ENCODE data around the gene HOXB2. TPM values are rescaled to one million over a fixed set of nuclear protein-coding genes. Genes with fewer than 3 reads are reported as not detected.

The HOXB2 gene
- polyA plus RNA-seq, 2 of the 4 experiments (the other 2 are of a cell fraction) = 0.65 to 2.6 TPM

GRCh38 chr17:48528153-48528935 is 16.6 kb downstream of the HOXB2 start:
- DNase-seq (ENCODE audit: low read depth in 1 of 2, low spot score in 1 of 2) (no peak), ATAC-seq (no peak), FAIRE-seq (no peak)
- H3K4me2 ChIP-seq = no peak overlapping the region
- H3K9me3 ChIP-seq = no peaks in the 10 kb centered on the region
- no peak overlapping the region for H3K4me3 ChIP-seq
- no peak overlapping the region for H3K27ac ChIP-seq
- TF ChIP-seq, protein P1, sequence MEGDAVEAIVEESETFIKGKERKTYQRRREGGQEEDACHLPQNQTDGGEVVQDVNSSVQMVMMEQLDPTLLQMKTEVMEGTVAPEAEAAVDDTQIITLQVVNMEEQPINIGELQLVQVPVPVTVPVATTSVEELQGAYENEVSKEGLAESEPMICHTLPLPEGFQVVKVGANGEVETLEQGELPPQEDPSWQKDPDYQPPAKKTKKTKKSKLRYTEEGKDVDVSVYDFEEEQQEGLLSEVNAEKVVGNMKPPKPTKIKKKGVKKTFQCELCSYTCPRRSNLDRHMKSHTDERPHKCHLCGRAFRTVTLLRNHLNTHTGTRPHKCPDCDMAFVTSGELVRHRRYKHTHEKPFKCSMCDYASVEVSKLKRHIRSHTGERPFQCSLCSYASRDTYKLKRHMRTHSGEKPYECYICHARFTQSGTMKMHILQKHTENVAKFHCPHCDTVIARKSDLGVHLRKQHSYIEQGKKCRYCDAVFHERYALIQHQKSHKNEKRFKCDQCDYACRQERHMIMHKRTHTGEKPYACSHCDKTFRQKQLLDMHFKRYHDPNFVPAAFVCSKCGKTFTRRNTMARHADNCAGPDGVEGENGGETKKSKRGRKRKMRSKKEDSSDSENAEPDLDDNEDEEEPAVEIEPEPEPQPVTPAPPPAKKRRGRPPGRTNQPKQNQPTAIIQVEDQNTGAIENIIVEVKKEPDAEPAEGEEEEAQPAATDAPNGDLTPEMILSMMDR (IDR thresholded peaks at IDR 0.05) = no peak
- TF ChIP-seq ATOH8 (CRISPR knock-in tag; IDR thresholded peaks at IDR 0.05; ENCODE audit: low read depth) = no peak
- no peak for TF ChIP-seq FOXS1 (CRISPR knock-in tag; IDR thresholded peaks at IDR 0.05)
- TF ChIP-seq KDM1A (IDR thresholded peaks at IDR 0.05; ENCODE audit: low read depth) = peak; percentile 86; the same call in 1 of the 2 replicates
- TF ChIP-seq NR3C1 (IDR thresholded peaks at IDR 0.05) = no peak
- TF ChIP-seq TP53 (CRISPR knock-in tag; IDR thresholded peaks at IDR 0.05) = no peak
- TF ChIP-seq EHMT2 (IDR thresholded peaks at IDR 0.05; ENCODE audit: low read depth) = no peak
- TF ChIP-seq POLR2AphosphoS2 (conservative IDR thresholded peaks at IDR 0.05; ENCODE audit: low read length) = no peak
- no peak for TF ChIP-seq ZSCAN20 (CRISPR knock-in tag; IDR thresholded peaks at IDR 0.05)
- no peak for TF ChIP-seq POLR2A (IDR thresholded peaks at IDR 0.05; ENCODE audit: low read length)
- no peak for TF ChIP-seq MAFK (IDR thresholded peaks at IDR 0.05; ENCODE audit: partially characterized antibody)
- TF ChIP-seq HDAC2 (IDR thresholded peaks at IDR 0.05) = peak; percentile 75; the same call in 1 of the 2 replicates
- no peak for TF ChIP-seq BCL3 (IDR thresholded peaks at IDR 0.05)
- 0 out of 2 replicates have a peak, but pooled peaks have one; percentile 18 for TF ChIP-seq CHD4 (IDR thresholded peaks at IDR 0.05; ENCODE audit: borderline replicate concordance)
- no peak for TF ChIP-seq MAZ (IDR thresholded peaks at IDR 0.05; ENCODE audit: borderline replicate concordance, low read depth, low read length)
- ChIA-PET CTCF (interaction anchor here (1.2 to 2.0 kb wide), 3 partner anchors 8 to 36 kb away, joined by 3 to 9 read pairs (median 4); no protein-coding TSS in a partner anchor), POLR2A (no interaction called here)
- WGBS (ENCODE audit: missing lambda C conversion rate) = 66% methylated on average over 7 of the region's 7 CpGs
- H3K4me1 ChIP-seq = peaks cover 2% of the 10 kb centered on the region

DNA sequence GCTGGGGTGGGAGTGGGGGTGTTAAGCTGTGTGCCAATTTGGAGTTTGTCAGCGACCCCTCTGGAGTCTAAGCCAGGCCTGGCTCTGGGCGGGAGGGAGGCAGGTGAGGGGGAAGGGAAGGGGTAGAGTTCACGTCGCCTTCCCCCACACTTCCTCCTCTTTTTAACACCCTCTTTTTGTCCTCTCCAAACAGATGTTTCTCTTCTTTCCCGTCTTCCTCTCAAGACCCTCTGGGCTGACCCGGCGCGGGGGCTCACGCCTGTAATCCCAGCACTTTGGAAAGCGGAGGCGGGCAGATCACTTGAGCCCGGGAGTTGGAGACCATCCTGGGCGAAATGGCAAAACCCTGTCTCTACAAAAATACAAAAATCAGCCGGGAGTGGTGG is 17.4 kb downstream of the HOXB2 start:
- TF ChIP-seq BHLHE40 (IDR thresholded peaks at IDR 0.05; ENCODE audit: low read depth, low read length) (no peak), KDM1A (IDR thresholded peaks at IDR 0.05; ENCODE audit: low read depth) (no peak), EHF (CRISPR knock-in tag; IDR thresholded peaks at IDR 0.05) (no peak), CHD2 (IDR thresholded peaks at IDR 0.05; ENCODE audit: low read length, partially characterized antibody) (no peak), HDAC2 (IDR thresholded peaks at IDR 0.05) (no peak), RAD21 (conservative IDR thresholded peaks at IDR 0.05 in 1 of 2, IDR thresholded peaks at IDR 0.05 in 1 of 2) (no peak)
- FAIRE-seq (no peak), ATAC-seq (no peak), DNase-seq (ENCODE audit: low read depth in 1 of 2, low spot score in 1 of 2) (no peak)
- CTCF ChIA-PET = no interaction called here
- no peaks in the 10 kb centered on the region for H3K9me3 ChIP-seq
- WGBS (ENCODE audit: missing lambda C conversion rate) = 84% methylated on average over 14 of the region's 14 CpGs
- H3K4me1 ChIP-seq = peaks cover 10% of the 10 kb centered on the region
- H3K27ac ChIP-seq = peak overlapping the region in 1 of 2 experiments; percentile 31; a peak in 1 of 6 replicates
- H3K4me2 ChIP-seq = no peak overlapping the region
- POLR2A ChIA-PET = no interaction called here
- no peak overlapping the region for H3K4me3 ChIP-seq

Data from A549 (cell line).